Common myeloid progenitor, CD34-positive (primary cell): ENCODE measurements around the gene CELF5.

Experiments
- CTCF ChIA-PET: fragments of 350-600 bp; sonication (Branson Sonifier 250); formaldehyde crosslinking; loops from one replicate; lab custom pipeline; 2021; ENCODE audit warnings: antibody characterized with exemption; lab: Charles Lee
- POLR2A ChIA-PET: fragments of 350-600 bp; sonication (Branson Sonifier 250); formaldehyde crosslinking; loops from one replicate; lab custom pipeline; 2021; ENCODE audit warnings: antibody characterized with exemption; lab: Charles Lee
- DNase-seq, 3 donors: peaks; one replicate each; pipeline versions ENCODE4 v3.0.0 to v3.0.0-alpha.2; 2013
- H3K27ac ChIP-seq, 2 experiments: 1 replicate in 1 of 2; 2 replicates in 1 of 2; pipeline ENCODE4 v1.7.0; 2013; ENCODE audit warnings: inconsistent platforms in 2 of 2, low read length in 2 of 2, mild to moderate bottlenecking in 2 of 2, low read depth in 1 of 2, moderate library complexity in 1 of 2; ENCODE audit not compliant: severe bottlenecking in 2 of 2, insufficient read depth in 1 of 2, poor library complexity in 1 of 2
- H3K27me3 ChIP-seq, 5 experiments: replicated peaks in 2 of 5; 1 replicate in 3 of 5; 2 replicates in 2 of 5; pipeline versions ENCODE4 v1.6.1 to v1.7.0; 2013; ENCODE audit warnings: low read length in 4 of 5, mild to moderate bottlenecking in 2 of 5, moderate library complexity in 2 of 5, inconsistent platforms in 1 of 5; ENCODE audit not compliant: insufficient read depth in 5 of 5, control insufficient read depth in 4 of 5
- H3K36me3 ChIP-seq, 4 experiments: 1 replicate in 2 of 4; 2 replicates in 2 of 4; pipeline versions ENCODE4 v1.6.1 to v1.7.0; 2013; ENCODE audit warnings: low read length in 3 of 4, control low read depth in 1 of 4, mild to moderate bottlenecking in 1 of 4; ENCODE audit not compliant: control insufficient read depth in 4 of 4, insufficient read depth in 4 of 4
- H3K4me1 ChIP-seq, 4 experiments: 1 replicate in 3 of 4; 2 replicates in 1 of 4; pipeline versions ENCODE4 v1.6.1 to v1.7.1; 2013; ENCODE audit warnings: low read length in 3 of 4, mild to moderate bottlenecking in 3 of 4, control low read depth in 1 of 4, inconsistent platforms in 1 of 4, moderate library complexity in 1 of 4; ENCODE audit not compliant: control insufficient read depth in 4 of 4, insufficient read depth in 4 of 4; ENCODE audit errors: control extremely low read depth in 1 of 4
- H3K4me3 ChIP-seq, 7 experiments: 1 replicate in 4 of 7; 2 replicates in 3 of 7; pipeline versions ENCODE4 v1.5.1 to v1.7.0; 2013; ENCODE audit warnings: mild to moderate bottlenecking in 7 of 7, low read length in 6 of 7, moderate library complexity in 6 of 7, inconsistent platforms in 2 of 7, low read depth in 2 of 7, control low read depth in 1 of 7; ENCODE audit not compliant: insufficient read depth in 4 of 7, control insufficient read depth in 1 of 7; ENCODE audit errors: extremely low read depth in 1 of 7
- H3K9me3 ChIP-seq, 5 experiments: 1 replicate in 4 of 5; 2 replicates in 1 of 5; pipeline versions ENCODE4 v1.6.1 to v1.7.1; 2013; ENCODE audit warnings: low read length in 4 of 5, mild to moderate bottlenecking in 2 of 5, inconsistent platforms in 1 of 5, low read depth in 1 of 5, moderate library complexity in 1 of 5; ENCODE audit not compliant: control insufficient read depth in 4 of 5, insufficient read depth in 2 of 5; ENCODE audit errors: control extremely low read depth in 1 of 5
- WGBS: methylation state at CpG from one replicate; pipeline ENCODE4 v1.1.5; 2013; ENCODE audit not compliant: insufficient coverage; 5-methylcytosine and 5-hydroxymethylcytosine counted together

Gene CELF5

DNA sequence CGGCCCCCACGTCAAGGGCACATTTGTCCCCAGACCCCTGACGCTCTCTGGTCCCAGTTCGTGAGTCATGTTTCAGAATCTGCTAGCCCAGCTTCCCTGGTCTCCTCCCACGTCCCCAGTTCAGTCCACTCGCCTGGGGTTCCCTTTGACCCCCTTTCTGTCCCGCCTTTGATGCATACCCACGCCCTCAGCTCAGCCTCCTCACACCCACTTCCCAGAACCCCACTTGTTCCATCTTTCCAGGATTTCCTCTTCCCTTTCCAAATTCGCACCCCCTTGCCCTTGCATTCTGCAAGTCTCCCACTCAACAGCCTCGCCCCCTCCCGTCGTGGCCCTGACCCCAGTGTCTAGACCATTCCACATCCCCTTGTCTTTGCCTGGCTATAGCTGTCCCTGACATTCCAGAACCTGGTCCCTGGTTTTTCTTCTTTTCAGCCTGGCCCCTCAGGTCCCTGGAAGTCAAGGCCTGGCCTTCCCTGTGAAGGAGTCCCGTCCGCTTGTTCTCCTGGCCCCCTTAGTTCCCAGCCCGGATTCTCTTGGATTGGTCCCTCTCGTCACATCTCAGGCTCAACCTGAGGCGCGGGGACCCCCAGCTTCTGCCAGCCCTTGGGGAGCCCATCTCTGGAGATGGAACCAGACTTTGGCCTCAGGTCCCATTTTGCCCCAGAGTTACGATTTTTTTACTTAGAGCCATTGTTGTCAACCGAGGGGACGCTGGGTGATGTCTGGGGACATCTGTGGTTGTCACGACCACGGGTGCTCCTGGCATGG lies 37.4 kb upstream of the CELF5 start:
- H3K36me3 ChIP-seq, result peaks cover 2 to 51% (median 13%) of the 10 kb centered on the region in 4 experiments
- ChIA-PET CTCF (no interaction called here), POLR2A (interaction anchor here (0.5 kb wide), 1 partner anchor 1017 kb away, joined by 4 read pairs; no protein-coding TSS in a partner anchor)
- 88% methylated on average over 19 of the region's 23 CpGs for WGBS
- H3K4me3 ChIP-seq, result peak overlapping the region; percentile 56 to 94 (median 85)
- no peak for DNase-seq
- peaks cover 0 to 62% (median 54%) of the 10 kb centered on the region in 4 experiments for H3K4me1 ChIP-seq
- peak overlapping the region in 1 of 2 experiments; percentile 79 for H3K27ac ChIP-seq
- H3K27me3 ChIP-seq, result no peaks in the 10 kb centered on the region
- no peaks in the 10 kb centered on the region for H3K9me3 ChIP-seq

DNA sequence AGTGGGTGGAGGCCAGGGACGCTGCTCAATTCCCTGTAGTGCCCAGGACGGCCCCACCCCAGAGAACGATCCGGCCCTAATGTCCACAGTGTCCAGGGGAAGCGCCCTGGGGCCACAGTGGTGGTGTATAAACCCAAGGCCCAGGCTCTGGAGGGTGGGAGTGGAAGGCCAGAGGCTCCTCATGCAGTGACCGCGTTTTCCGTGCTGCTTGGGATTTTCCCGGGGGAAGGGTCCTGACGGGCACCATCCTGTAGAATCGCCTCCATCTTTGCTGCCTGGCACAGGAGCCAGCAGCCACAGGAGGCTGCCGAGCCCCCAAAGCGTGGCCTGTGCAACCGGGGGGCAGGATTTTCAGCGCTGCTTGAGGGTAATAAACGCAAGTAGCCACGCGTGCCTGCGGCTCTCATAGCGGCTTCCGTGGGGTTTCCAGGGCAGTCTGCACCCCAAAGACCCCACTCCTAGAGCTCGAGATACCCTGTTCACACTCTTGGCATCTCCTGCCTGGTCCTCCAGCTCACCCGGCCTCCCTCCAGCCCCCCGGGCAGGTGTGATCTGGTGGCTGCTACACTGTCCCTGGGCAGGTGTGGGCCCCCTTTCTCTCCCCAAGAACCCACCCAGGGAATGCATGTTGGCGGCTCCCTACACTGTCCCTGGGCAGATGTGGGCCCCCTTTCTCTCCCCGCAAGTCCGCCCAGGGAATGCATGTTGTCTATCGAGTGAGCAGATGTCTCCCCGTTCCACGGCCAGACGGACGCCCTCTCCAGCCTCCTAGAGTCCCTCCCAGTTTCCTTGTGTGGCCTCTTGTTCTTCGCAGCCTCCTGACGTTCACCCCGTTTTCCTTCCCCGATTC lies 36.6 kb upstream of the CELF5 start:
- Histone ChIP-seq H3K9me3 (no peaks in the 10 kb centered on the region), H3K27me3 (no peaks in the 10 kb centered on the region), H3K4me3 (peak overlapping the region in 2 of 7 experiments; percentile 19 to 84), H3K36me3 (peaks cover 2 to 50% (median 13%) of the 10 kb centered on the region in 4 experiments), H3K4me1 (peaks cover 0 to 58% (median 52%) of the 10 kb centered on the region in 4 experiments), H3K27ac (no peak overlapping the region)
- CTCF ChIA-PET, result no interaction called here
- WGBS, result 93% methylated on average over 34 of the region's 36 CpGs
- POLR2A ChIA-PET, result no interaction called here
- no peak for DNase-seq

DNA sequence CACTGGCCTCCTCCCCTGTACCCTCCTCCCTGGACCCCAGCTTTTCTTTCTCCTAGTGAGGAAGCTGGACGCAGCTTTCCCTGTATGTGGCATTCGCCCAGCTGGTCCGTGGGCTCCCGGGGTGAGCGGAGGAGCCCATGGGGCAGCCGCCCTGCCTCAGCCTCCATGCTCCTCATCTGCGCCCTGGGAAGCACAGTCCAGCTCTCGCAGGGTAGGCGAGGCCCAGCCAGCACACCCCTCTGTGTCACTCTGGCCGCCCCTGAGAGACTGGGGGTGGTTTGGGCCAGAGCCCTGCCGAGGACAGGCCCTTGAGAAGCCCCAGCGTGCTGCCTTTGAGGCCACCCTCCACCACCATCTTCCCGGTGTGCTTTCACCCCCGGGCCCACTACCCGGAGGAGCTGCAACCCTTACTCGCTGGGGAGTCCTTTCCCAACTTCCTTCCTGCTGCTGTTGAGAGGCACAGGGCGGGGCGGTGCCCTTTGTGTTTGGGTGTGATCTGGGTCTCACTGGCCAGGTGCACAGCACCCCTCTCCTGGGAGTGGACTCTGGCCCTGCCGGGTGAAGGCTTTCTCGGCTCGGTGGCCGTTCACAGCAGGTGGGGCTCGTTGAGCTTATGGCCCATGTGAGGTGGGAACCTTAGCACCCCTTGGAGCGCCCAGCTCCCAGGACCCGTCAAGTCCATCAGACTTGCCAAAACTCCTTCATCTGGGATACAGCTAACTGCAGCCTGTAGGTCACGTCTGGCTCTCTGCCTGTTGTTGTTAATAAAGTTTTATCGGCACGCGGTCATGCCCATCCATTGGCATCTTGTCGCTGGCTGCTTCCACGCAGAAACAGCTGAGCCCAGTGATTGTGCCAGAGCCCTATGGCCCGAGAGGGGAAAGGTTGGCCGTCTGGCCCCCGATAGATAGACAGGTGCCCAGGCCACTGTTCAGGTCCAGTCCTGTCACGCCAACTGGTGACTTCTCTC lies 35.5 kb upstream of the CELF5 start:
- H3K4me3 ChIP-seq, result peak overlapping the region in 4 of 7 experiments; percentile 19 to 45 (median 34)
- peak in 1 of 3 donors; percentile 12 for DNase-seq
- H3K9me3 ChIP-seq, result no peaks in the 10 kb centered on the region
- WGBS, result 71% methylated on average over 28 of the region's 35 CpGs
- ChIA-PET POLR2A (interaction anchor here (0.5 kb wide), 1 partner anchor 124 kb away, joined by 3 read pairs; no protein-coding TSS in a partner anchor), CTCF (no interaction called here)
- H3K4me1 ChIP-seq, result peaks cover 0 to 62% (median 55%) of the 10 kb centered on the region in 4 experiments
- H3K27me3 ChIP-seq, result no peaks in the 10 kb centered on the region
- peak overlapping the region in 1 of 2 experiments; percentile 5 for H3K27ac ChIP-seq
- H3K36me3 ChIP-seq, result peaks cover 2 to 45% (median 11%) of the 10 kb centered on the region in 4 experiments

DNA sequence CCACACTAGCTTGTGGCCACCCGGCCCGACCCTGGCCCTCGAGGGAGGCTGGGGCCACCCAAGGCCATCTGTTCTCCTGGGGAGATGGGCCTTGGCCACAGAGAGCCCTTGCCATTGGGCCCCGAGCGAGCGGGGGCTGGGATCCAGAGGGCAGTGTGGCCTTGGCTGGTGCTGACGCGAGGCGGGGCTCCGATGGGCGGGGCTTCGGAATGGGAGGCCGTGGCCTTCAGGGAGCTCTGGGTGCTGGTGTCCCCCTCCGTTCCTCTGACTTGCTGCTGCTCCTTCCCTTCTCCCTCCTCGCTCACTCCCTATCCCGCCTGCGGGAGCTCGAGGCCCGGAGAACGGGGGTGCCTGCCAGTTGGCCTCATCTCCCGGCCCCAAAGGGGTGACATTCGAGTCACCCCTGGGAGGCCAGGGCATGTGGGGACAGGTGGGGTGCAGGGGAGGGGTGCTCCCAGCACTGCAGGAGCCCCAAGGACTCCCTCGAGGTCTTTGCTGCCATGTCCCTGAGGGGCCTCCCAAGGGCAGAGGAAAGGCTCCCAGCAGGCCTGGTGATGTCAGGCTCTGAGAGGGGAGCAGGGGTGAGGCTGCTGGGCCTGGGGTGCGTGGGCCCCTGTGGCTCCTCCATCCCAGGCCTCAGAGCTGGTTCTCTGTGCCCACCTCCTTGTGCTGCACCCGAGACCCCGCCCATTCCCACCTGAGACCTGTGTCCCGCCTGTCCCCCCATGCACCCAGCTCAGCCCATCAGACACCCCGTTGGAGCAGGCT lies 34.6 kb upstream of the CELF5 start:
- H3K9me3 ChIP-seq, result no peaks in the 10 kb centered on the region
- no peak for DNase-seq
- POLR2A ChIA-PET, result no interaction called here
- H3K27me3 ChIP-seq, result no peaks in the 10 kb centered on the region
- no peak overlapping the region for H3K27ac ChIP-seq
- WGBS, result 97% methylated on average over 25 of the region's 28 CpGs
- peaks cover 0 to 48% (median 9%) of the 10 kb centered on the region in 4 experiments for H3K36me3 ChIP-seq
- no peak overlapping the region for H3K4me3 ChIP-seq
- H3K4me1 ChIP-seq, result peaks cover 0 to 59% (median 51%) of the 10 kb centered on the region in 4 experiments
- CTCF ChIA-PET, result no interaction called here

DNA sequence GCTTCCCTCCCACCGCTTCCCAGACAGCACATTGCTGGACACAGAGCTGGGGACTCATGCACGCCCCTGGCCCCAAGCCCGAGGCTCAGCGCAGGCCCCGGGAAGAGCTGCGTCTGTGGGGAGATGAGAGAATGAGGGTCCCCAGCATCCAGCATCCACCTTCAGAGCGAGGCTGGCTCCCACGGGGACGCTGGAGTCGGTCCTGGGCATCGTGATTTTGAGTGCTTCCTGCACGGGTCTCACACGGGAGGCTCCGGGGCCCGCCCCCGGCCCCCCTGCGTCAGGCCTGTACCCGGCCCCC lies 34.0 kb upstream of the CELF5 start:
- DNase-seq, result no peak

More for the DNA sequence above, 34.0 kb upstream of the CELF5 start:
- Histone ChIP-seq H3K4me1 (peaks cover 0 to 55% (median 48%) of the 10 kb centered on the region in 4 experiments), H3K27me3 (no peaks in the 10 kb centered on the region), H3K27ac (no peak overlapping the region), H3K9me3 (no peaks in the 10 kb centered on the region), H3K36me3 (peaks cover 0 to 50% (median 10%) of the 10 kb centered on the region in 4 experiments), H3K4me3 (no peak overlapping the region)
- CTCF ChIA-PET, result no interaction called here
- POLR2A ChIA-PET, result no interaction called here
- WGBS, result 97% methylated on average over 15 of the region's 18 CpGs
